BLaER1 treated with 17β-estradiol and CSF1 and Interleukin-3, amounts not matched to agents 10 nM and 100 nM (cell line): ENCODE data around the gene ZNF98.

Experiments
- H3K27ac ChIP-seq, 11 experiments: shearing (Covaris generic); formaldehyde crosslinking; 2 replicates each; pipeline ENCODE4 v1.8.1; 2022
- H3K27me3 ChIP-seq, 11 experiments: shearing (Covaris generic); formaldehyde crosslinking; 2 replicates each; pipeline ENCODE4 v1.8.1; 2022
- H3K36me3 ChIP-seq, 11 experiments: shearing (Covaris generic); formaldehyde crosslinking; 2 replicates each; pipeline ENCODE4 v1.8.1; 2022
- H3K4me1 ChIP-seq, 10 experiments: shearing (Covaris generic); formaldehyde crosslinking; 2 replicates each; pipeline ENCODE4 v1.8.1; 2022
- H3K4me2 ChIP-seq, 11 experiments: shearing (Covaris generic); formaldehyde crosslinking; 2 replicates each; pipeline ENCODE4 v1.8.1; 2022
- H3K4me3 ChIP-seq, 10 experiments: shearing (Covaris generic); formaldehyde crosslinking; 2 replicates each; pipeline ENCODE4 v1.8.1; 2022
- H3K9ac ChIP-seq, 11 experiments: shearing (Covaris generic); formaldehyde crosslinking; 2 replicates each; pipeline ENCODE4 v1.8.1; 2022
- H3K9me3 ChIP-seq, 11 experiments: shearing (Covaris generic); formaldehyde crosslinking; replicated peaks in 1 of 11; 2 replicates each; pipeline ENCODE4 v1.8.1; 2022
- H4K20me1 ChIP-seq, 11 experiments: shearing (Covaris generic); formaldehyde crosslinking; 2 replicates each; pipeline ENCODE4 v1.8.1; 2022
- Cebpa-rat ChIP-seq, 11 experiments: shearing (Covaris generic); IDR thresholded peaks; 2 replicates each; pipeline ENCODE4 v1.8.1; 2022

ZNF98 gene

GRCh38 chr19:22422211-22422610 lies at the start of gene ZNF98:
Gene ZNF98, minus strand, starts transcription at chr19:22422346. Its CDS starts 122 bp downstream, at chr19:22422224.
- Histone ChIP-seq H3K9me3 (peaks cover 59 to 79% (median 67%) of the 10 kb centered on the region in 11 experiments), H3K27ac (no peak within 1 kb of the TSS), H3K4me1 (no peaks in the 10 kb centered on the region), H4K20me1 (no peaks in the 10 kb centered on the region), H3K4me3 (no peak within 1 kb of the TSS), H3K36me3 (no peaks in the 10 kb centered on the region), H3K9ac (no peak within 1 kb of the TSS), H3K27me3 (no peaks in the 10 kb centered on the region), H3K4me2 (no peak within 1 kb of the TSS)
- TF ChIP-seq Cebpa-rat (IDR thresholded peaks at IDR 0.05): no peak

GRCh38 chr19:22446605-22447004 lies 24.5 kb upstream of the ZNF98 start:
- no peaks in the 10 kb centered on the region for H3K36me3 ChIP-seq
- H3K9me3 ChIP-seq: peaks cover 77 to 98% (median 91%) of the 10 kb centered on the region in 11 experiments
- no peak overlapping the region for H3K4me3 ChIP-seq
- H3K4me2 ChIP-seq: no peak overlapping the region
- TF ChIP-seq Cebpa-rat (IDR thresholded peaks at IDR 0.05): no peak
- no peak overlapping the region for H3K9ac ChIP-seq
- no peaks in the 10 kb centered on the region for H3K4me1 ChIP-seq
- H3K27me3 ChIP-seq: no peaks in the 10 kb centered on the region
- H4K20me1 ChIP-seq: no peaks in the 10 kb centered on the region
- no peak overlapping the region for H3K27ac ChIP-seq

GRCh38 chr19:22438011-22438410 lies 15.9 kb upstream of the ZNF98 start:
- Histone ChIP-seq H3K4me2 (no peak overlapping the region), H3K9ac (no peak overlapping the region), H3K4me1 (no peaks in the 10 kb centered on the region), H3K27ac (no peak overlapping the region), H3K4me3 (no peak overlapping the region), H3K27me3 (no peaks in the 10 kb centered on the region), H3K9me3 (peaks cover 76 to 99% (median 85%) of the 10 kb centered on the region in 11 experiments), H3K36me3 (no peaks in the 10 kb centered on the region), H4K20me1 (no peaks in the 10 kb centered on the region)
- peak in 1 of 11 experiments; percentile 63; a peak in 2 of 22 replicates for TF ChIP-seq Cebpa-rat (IDR thresholded peaks at IDR 0.05)

- Histone ChIP-seq H3K9me3 (peaks cover 76 to 93% (median 86%) of the 10 kb centered on the region in 11 experiments), H3K36me3 (no peaks in the 10 kb centered on the region), H3K9ac (no peak overlapping the region), H3K4me3 (0 out of 20 replicates have a peak overlapping the region, but pooled peaks of 1 of the 10 experiments have one; percentile 4), H3K4me1 (no peaks in the 10 kb centered on the region), H3K27me3 (no peaks in the 10 kb centered on the region), H4K20me1 (no peaks in the 10 kb centered on the region), H3K27ac (no peak overlapping the region), H3K4me2 (no peak overlapping the region)
- TF ChIP-seq Cebpa-rat (IDR thresholded peaks at IDR 0.05): no peak
Observed at GRCh38 chr19:22427960-22428913, 6.1 kb upstream of the ZNF98 start.

- no peaks in the 10 kb centered on the region for H3K27me3 ChIP-seq
- peaks cover 77 to 93% (median 86%) of the 10 kb centered on the region in 11 experiments for H3K9me3 ChIP-seq
- no peak overlapping the region for H3K4me2 ChIP-seq
- H3K36me3 ChIP-seq: no peaks in the 10 kb centered on the region
- H3K4me1 ChIP-seq: no peaks in the 10 kb centered on the region
- 0 out of 20 replicates have a peak overlapping the region, but pooled peaks of 1 of the 10 experiments have one; percentile 4 for H3K4me3 ChIP-seq
- H3K9ac ChIP-seq: no peak overlapping the region
- no peak overlapping the region for H3K27ac ChIP-seq
- no peak for TF ChIP-seq Cebpa-rat (IDR thresholded peaks at IDR 0.05)
- no peaks in the 10 kb centered on the region for H4K20me1 ChIP-seq
Observed at GRCh38 chr19:22427547-22427946, 5.4 kb upstream of the ZNF98 start.

GRCh38 chr19:22426901-22427300 lies 4.8 kb upstream of the ZNF98 start:
- H3K9ac ChIP-seq: no peak overlapping the region
- no peak overlapping the region for H3K4me3 ChIP-seq
- H3K4me1 ChIP-seq: no peaks in the 10 kb centered on the region
- H3K27me3 ChIP-seq: no peaks in the 10 kb centered on the region
- H3K36me3 ChIP-seq: no peaks in the 10 kb centered on the region
- no peak overlapping the region for H3K27ac ChIP-seq
- TF ChIP-seq Cebpa-rat (IDR thresholded peaks at IDR 0.05): no peak
- H4K20me1 ChIP-seq: no peaks in the 10 kb centered on the region
- H3K9me3 ChIP-seq: peaks cover 80 to 96% (median 91%) of the 10 kb centered on the region in 11 experiments
- no peak overlapping the region for H3K4me2 ChIP-seq

GRCh38 chr19:22421797-22422196 lies 349 bp downstream of the ZNF98 start:
- H3K9me3 ChIP-seq: peaks cover 55 to 75% (median 63%) of the 10 kb centered on the region in 11 experiments

GRCh38 chr19:22354665-22355064 lies 67.5 kb downstream of the ZNF98 start:
- H4K20me1 ChIP-seq: no peaks in the 10 kb centered on the region
- H3K4me1 ChIP-seq: no peaks in the 10 kb centered on the region
- H3K4me2 ChIP-seq: no peak overlapping the region
- H3K4me3 ChIP-seq: no peak overlapping the region
- no peak overlapping the region for H3K9ac ChIP-seq
- H3K36me3 ChIP-seq: no peaks in the 10 kb centered on the region
- TF ChIP-seq Cebpa-rat (IDR thresholded peaks at IDR 0.05): no peak
- H3K27ac ChIP-seq: no peak overlapping the region
- peaks cover 31 to 89% (median 58%) of the 10 kb centered on the region in 11 experiments for H3K9me3 ChIP-seq
- H3K27me3 ChIP-seq: no peaks in the 10 kb centered on the region

More at GRCh38 chr19:22421797-22422196, 349 bp downstream of the ZNF98 start:
- Histone ChIP-seq H4K20me1 (no peaks in the 10 kb centered on the region), H3K27ac (no peak overlapping the region), H3K4me3 (no peak overlapping the region), H3K4me2 (no peak overlapping the region), H3K27me3 (no peaks in the 10 kb centered on the region), H3K4me1 (no peaks in the 10 kb centered on the region), H3K9ac (no peak overlapping the region), H3K36me3 (no peaks in the 10 kb centered on the region)
- no peak for TF ChIP-seq Cebpa-rat (IDR thresholded peaks at IDR 0.05)
